Bone marrow (tissue), 2 donors: Measurements from ENCODE around the gene SAMD4B.
"Not testable (repeated sequence)": the region's sequence is repeated elsewhere in the genome, so short reads cannot be mapped to it uniquely, and the experiment has no call there.

Experiments
- DNase-seq, 2 donors: peaks; one replicate each; lab custom pipeline; 2025; lab: John Stamatoyannopoulos, UW

SAMD4B gene

DNA sequence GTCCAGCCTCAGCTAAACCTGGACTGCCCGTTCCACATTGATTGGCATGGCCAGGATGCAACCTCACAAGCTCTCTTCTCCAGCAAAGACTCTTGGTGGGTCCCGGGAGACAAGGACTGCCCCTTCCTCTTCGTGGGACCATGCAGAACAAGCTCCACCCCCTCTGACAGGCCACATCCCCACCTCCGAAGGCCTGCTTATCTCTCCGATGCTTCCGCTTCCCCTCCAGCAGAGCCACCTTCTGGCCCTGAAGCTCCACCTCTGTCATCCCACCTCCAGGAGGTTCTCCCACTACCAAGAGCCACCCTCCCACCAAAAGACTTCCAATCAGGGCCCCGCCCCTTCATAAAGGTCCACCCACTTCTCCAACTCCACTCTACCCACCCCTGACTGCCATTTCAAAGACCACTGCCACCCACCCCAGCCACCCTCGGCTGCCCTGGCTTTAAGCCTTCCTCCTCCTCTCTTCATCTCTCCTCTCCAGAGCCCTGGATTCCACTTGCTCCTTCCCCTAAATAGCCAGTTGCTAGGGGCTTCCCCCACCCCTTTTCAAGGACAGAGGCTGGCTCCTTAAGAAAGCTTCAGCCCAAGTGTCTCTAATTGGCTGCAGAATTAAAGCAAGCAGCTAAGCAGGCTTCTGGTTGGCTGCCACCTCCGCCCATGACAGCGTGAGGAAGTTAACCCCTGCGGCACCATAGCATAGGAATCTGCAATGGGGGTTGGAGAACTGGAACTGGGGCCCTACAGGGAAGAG lies 31.5 kb upstream of the SAMD4B start:
- no peak for DNase-seq

DNA sequence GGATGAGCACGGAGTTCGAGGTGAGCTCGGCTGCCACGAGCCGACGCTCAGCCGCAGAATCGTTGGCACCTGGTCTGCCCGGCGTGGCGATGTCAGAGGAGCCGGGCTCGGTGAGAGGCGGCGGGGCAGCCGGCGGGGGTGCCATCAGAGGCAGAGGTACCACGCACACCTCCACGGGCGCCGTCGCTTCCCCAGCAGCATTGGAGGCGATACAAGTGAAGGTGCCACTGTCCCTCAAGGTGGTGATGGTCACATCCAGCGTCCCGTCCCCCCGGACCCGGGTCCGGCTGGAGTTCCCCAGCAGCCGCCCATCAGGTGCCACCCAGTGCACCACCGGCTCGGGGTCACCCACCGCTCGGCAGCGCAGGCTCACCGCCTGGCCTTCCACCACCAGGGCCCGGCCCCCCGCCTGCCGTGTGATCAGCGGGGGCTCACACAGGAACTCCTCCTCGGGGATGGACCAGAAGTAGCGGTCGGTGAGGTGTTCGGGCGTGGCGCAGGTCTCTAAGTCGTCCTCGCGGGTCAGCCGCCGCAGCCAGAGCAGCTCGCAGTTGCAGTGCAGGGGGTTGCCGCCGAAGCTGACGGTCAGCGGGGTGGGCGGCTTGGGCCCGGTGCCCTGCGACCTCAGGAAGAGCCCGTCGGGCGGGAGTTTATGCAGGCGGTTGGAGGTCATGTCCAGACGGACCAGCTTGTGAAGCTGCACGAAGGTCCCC lies 28.0 kb upstream of the SAMD4B start:
- DNase-seq = no peak

DNA sequence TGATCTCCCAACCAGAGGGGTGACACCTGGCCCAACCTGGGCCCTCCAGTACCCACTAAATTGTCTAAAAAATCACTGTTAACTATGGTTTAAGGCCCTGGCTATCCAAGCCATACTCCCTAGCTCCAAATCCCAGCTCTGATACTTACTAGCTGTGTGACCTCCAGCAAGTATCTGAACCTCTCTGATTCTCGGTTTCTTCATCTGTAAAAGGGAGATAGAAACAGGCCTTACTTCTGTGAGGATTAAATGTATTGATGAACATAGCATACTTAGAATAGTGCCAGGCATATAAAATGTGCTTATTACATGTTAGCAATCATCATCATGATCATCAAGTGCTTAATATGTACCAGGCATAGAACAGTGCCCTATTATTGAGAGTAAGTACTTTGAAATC lies 26.3 kb upstream of the SAMD4B start:
- no peak for DNase-seq

DNA sequence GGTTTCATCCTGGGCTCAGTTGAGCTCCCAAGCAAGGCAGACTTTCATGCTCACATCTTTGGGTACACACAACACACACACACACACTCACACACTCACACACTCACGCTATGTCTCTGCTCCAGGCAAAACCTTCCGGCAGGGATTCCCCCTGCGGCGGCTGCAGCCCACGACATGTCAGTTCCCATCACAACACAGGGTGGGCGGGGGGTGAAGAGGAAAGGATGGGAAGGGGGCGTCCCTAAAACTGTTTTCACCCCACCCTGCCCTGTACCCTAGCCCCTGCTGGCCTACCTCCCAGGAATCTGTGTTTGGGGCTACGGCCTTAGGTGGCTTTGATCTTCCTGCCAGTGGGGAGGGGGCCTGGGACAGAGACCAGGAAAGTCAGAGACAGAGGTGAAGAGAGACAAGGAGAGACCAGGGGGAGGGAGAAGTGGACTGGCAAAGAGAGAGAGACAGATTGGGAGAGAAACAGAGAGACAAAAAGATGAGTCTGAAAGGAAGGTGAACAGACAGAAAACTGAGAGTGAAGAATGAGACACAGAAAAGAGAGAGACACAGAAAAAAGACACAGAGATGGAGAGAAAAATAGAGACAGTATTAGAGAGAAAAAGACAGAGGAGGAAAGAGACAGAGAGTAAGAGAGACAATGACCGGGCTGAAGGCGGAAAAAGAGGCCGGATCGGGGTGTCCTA lies 25.4 kb upstream of the SAMD4B start:
- DNase-seq = no peak

DNA sequence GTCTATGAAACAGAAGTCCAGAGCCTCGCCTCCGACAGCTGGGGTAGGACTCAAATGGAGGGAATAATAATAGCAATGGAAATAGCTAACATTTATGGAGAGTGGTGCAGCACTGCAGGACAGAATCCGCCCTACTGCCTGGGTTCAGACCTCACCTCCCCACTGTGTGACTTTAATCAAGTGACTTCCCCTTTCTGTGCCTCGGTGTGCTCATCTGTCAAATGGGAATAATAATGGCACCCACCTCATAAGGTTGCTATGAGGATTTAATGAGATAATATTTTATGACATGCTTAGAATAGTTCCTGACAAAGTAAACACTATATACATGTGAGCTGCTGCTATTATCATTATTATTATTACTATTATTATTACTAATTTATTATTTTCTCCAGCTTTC lies 24.7 kb upstream of the SAMD4B start:
- no peak for DNase-seq

DNA sequence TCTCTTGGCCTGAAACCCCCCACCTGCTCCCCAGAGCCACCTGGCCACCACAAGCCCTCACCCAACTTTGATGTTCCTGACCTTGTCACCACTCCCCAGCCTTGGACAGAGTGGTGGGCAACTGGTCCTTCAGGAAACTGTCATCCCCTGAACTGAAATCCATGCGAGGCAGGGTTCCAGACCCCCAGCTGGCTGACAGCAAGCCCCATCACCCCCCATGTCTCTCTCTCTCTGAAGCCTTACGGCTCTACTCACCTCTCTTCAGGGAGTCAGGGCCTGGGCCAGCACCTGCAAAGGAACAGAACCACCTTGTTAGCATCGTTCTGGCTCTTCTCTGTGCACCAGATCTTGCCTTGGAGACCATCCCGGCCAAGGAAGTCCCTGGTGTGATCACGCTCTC lies 24.1 kb upstream of the SAMD4B start:
- no peak for DNase-seq

DNA sequence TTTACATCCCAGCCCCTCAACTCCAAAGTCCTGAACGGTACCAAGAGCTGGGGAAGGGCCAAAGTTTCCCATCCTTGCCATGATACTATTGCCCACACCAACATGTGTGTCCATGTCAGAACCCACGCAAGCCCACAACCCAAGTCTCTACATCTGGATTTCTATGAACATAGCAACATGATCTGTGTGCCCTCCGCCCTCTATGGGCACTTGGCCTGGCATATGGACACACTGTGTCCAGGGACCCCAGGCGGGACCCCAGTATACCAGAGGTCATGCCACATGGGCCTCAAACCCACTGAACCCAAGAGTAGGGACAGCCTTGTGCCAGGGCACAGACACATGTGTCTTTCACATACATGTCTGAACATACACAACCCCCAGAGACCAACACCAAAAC lies 23.5 kb upstream of the SAMD4B start:
- DNase-seq = no peak

DNA sequence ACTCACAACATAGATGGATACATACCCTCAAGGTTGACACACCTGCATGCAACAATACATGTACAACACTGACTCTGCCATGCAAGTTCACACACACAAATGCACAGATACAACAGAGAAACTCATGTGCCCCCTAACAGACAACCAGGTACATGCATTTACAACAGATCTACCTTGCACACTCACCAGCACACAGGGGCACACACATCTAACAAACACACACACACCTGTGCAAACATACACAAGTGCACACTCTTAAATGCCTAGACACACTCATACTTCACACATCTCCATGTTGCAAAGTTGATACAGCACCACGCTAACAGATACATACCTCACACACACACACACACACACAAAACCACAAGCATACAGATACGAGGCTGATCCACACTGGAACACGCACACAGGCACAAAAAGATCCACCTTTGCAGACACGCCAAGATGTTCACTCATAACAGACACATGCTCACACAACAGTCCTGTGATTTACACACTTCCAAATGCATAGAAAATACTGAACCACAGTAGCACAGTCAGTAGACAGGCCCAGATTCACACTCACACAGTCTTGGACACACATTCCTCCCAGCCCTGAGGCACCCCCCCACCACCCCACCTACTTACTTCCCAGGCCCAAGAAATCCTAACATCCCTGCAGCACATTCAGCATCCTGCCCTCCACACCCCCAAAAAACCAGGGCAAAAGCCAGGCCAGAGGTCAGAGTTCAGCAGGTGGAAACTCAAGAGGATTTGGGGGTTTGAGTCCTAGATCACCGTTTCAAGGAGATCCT lies 22.9 kb upstream of the SAMD4B start:
- no peak for DNase-seq

DNA sequence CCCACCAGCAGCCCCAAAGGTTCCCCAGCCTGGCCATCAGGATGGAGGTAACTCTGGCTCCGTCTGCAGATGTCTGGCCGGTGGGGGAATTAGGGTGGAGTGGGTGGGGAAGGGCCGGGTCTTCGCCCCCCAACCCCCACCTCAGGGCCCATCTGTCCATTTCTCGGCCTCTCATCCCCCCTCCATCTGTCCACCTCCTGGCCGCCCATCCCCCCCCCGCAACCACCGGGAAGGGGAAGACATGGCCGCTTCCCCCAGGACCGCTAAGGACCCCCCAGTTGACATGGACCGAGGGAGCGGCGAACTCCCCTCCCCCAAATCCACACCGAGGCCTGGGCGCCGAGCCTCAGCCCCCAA lies 22.4 kb upstream of the SAMD4B start:
- DNase-seq = no peak

DNA sequence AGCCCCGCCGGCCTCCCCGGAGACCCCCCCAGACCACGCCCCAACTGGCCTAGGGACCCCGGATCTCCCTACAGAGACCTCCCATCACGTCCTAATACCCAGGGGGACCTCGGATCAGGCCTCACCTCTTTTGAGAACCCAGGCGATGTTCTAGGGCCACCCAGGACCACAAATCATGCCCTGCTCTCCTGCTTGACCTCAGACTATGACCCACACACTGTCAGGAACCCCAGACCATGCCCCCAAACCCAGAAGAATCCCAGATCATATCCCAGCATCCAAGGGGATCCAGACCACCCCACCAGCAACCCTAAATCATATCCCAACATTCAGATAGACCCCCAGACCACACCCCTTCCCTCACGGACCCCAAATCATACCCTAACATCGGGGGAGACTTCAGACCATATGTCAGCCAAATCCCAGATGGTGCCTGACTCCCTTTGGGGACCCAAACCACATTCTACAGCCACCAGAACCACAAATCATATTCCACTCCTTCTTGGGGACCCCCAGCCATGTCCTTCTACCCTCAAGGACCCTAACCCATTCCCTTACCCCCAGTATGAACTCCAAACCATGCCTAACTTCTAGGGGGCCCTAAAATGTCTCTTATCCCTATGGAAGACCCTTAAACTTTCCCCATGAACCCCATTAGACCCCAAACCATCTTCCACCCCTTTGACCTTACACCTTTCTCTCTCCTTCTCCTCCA lies 20.9 kb upstream of the SAMD4B start:
- no peak for DNase-seq

DNA sequence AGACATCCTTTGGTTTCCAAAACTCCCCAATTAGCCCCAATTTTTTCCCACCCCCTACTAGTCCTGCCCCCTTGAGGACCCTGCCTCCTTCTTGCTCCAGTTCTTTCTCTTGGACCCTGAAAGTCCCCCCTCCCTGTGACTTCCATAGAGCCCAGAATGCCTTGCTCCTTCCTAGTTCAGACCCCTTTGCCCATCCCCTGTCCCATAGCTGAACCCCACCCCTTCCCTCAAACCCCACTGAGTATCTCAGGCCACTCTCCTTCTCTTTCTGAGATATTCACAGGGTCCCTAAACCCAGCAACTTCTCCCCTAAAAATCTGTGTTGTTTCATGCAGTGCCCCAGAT lies 20.4 kb upstream of the SAMD4B start:
- DNase-seq = no peak

DNA sequence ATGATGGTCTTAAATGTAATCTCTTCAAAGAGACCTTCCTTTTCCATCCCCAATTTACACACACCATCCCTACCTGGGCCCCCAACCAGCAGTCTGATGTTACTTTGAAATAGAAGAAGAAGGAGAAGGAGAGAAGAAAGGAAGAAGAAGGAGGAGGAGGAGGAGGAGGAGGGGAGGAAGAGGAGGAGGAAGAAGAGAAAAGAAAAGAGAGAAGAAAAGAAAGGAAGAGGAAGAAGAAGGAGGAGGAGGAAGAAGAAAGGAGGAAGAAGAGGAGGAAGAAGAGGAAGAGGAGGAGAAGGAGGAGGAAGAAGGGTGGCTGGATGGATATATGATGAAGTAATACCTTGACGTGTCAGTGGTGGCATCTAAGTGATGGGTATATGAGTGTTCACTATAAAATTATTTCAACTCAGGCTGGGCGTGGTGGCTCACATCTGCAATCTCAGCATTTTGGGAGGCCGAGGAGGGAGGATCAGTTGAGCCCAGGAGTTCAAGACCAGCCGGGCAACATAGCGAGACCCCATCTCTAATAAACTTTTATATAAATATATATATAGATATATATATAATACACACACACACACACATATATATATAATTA lies 17.9 kb upstream of the SAMD4B start:
- DNase-seq = no peak

DNA sequence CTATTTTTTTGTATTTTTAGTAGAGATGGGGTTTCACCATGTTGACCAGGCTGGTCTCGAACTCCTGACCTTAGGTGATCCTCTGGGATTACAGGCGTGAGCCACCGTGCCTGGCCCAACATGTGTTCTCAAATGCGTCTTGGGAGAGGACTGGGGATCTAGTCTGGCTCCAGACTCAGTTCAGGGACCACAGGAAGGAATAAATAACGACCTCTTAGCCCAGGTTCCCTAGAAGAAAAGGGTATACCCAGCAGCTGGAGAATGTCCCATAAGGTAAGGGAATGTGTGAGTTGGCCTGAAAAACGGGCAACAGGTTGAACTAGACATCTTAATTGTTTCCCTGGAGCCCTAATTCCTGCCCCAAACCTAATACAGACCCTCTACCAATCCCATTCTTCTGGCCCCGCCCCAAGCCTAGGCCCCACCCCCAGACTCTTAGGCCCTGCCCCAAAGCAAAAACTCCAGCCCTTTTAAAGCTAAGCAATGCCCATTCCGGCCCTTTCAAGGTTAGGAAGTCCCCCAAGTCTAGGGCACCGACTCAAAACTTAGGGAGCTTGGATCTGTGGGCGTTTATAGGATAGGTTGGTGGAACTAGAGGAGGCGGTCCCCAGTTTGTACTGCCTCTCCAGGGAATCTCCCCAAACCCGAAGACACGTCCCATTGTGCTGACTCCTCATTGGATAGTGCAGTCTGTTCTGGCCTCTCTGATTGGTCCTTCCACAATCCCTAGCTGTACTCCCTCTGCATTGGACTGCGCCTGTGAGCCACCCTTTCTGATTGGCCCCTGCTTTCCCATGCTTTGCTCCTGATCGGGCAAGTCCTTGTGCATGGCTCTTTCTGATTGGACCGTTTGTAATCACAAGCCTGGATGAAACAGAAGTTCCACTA lies 16.2 kb upstream of the SAMD4B start:
- no peak for DNase-seq

DNA sequence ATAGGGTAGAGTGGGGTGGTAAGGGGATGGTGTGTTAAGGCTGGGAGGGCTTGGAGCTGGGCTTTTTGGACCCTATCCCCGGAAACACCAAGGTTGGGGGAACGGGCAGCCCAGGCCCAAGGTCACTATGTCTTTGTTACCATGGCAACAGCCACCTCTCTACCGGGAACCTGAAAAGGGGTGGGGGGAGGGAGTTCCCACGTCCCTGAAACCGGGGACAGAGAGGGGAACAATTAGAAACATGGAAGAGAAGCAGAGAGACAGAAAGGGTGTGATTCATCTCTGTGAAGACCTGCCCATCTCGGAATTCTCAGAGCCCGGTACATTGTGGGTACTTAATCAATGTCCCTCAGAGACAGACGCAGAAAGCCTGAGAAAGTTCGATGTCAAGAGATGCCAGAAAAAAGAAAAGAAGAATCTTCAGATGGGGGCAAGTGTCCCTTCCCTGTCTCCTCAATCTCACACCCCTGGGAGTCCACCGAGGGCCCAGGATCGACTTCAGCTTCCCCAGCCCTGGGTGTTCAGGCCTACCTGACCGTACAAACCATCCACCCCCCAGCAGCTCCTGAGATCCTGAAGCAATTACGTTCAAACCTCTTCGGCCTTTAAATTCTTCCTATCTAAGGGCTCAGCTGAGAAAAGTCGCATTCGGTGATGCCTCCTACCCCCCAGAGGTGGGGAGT lies 14.7 kb upstream of the SAMD4B start:
- no peak for DNase-seq

DNA sequence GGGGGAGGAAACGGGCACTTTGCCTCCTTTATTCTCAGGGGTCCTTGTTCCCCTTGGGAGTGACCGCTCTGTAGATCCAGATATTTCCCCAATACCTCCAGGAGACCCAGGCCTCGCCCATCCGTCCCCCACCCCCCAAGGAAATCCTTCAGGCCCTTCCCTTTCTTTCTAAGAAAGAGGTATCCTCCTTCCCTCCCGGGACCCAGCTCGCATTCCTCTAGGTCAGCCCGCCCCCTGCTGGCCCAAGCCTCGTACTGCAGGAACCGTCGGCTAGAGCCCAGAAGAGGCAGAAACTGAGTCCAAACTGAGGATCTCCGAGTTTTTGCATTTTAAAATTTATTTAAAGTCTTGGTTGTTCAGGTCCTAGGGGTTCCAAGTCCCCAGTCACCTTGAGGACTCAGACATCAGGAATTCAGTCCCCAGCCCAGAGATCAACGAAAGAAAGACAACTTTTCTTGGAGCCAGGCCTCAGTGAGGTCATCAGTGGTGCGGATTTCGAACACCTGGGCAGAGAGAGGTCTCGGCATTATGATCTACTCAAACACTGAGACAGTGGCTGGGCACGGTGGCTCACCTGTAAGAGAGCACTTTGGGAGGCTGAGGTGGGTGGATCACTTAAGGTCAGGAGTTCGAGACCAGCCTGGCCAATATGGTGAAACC lies 14.0 kb upstream of the SAMD4B start:
- DNase-seq = peak; percentile 35 to 46

DNA sequence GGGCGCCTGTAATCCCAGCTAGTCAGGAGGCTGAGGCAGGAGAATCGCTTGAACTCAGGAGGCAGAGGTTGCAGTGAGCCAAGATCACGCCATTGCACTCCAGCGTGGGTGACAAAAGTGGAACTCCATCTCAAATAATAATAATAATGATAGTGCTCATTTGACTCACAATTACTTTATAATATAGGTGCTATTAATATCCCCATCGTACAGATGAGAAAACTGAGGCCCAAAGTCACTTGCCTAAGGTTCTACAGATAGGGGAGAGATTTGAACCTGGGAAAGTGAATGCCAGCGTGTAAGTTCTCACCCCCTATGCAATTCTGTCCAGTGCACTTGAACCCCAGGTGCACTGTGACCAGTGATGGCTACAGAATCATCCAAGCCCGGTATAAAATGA lies 12.3 kb upstream of the SAMD4B start:
- DNase-seq = no peak

DNA sequence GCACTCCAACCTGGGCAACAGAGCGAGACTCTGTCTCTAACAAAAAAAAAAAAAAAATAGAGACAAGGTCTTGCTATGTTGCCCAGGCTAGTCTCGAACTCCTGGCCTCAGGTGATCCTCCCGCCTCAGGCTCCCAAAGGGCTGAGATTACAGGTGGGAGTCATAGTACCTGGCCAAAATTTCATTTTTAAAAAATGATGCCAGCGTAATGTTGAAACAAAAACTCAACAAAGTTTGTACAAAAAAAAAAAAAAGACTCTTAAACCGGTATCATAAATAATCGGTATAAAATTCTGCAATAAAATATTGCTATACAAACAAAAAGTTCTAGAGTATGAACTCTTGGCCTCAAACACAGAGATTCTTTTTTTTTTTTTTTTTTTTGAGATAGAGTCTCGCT lies 9.9 kb upstream of the SAMD4B start:
- DNase-seq = no peak

DNA sequence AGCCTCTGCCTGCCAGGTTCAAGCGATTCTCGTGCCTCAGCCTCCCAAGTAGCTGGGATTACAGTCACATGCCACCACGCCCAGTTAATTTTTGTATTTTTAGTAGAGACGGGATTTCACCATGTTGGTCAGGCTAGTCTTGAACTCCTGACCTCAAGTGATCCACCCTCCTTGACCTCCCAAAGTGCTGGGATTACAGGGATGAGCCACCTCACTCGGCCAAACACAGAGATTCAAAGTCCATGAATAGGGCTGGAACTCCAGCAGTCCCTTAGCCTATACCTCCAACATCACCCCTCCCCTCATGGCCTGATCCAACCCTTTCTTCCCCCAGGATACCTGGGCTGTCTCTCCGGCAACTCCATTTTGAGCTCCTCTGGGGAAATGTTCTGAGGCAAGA lies 9.5 kb upstream of the SAMD4B start:
- not testable (repeated sequence) for DNase-seq

DNA sequence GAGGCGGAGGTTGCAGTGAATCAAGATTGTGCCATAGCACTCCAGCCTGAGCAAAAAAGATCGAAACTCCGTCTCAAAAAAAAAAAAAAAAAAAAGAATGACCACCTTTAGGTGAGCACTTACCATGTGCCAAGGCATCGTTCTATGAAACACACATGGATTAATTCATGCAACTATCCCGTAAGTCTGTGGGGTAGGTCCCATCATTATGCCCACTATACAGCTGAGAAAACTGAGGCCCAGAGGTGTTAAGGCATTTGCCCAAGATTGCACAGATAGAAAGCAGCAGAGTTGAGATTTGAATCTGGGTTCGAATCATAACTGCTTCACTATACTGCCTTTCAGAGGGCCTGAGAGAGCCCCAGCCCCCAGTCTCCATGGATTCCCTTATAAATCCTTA lies 8.7 kb upstream of the SAMD4B start:
- DNase-seq = no peak
